HS-27A (cell line): ENCODE results near the gene NRCAM.
"Not testable (repeated sequence)": the region's sequence is repeated elsewhere in the genome, so short reads cannot be mapped to it uniquely, and the experiment has no call there.

Source experiments
- DNase-seq: peaks from one replicate; pipeline ENCODE4 v3.0.0-alpha.2; 2012; ENCODE audit warnings: low read depth, missing footprints

The NRCAM gene

DNA sequence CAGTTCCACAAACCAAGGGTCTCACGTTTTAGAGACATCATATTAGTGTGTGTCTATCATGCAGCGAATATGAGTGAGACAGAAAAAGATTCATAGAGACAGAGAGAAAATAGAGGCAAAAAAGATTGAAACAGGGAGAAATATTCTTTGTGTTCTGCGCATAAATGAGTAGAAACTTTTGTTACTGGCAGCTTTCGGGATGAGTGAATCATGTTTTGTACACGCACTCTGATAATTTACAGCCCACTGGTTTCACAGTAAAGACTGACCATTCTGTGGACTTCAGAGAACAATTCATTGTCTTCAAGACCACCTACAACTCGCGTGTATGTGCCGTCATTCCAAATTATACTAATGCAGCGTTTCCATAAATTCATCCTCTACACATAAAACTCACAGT lies 60.2 kb downstream of the NRCAM start:
- DNase-seq, result no peak

DNA sequence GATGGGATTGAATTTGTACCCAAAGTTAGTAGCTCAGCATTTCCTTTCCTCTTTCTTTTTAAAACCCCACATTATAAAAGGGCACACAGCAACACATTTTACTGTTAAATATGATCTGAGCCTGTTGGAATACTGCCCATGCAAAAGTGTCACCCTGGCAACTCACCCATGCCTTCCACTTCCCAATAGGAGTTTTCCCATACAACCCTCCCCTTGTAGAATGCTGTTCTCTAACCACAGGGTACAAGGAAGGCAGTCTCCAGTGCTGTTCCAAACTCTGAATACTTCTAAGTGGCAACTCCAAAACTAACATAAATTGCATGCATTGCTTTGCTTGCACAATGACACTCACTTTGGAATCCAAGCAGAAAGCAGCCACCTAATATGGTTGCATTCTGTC lies 60.8 kb downstream of the NRCAM start:
- DNase-seq, result no peak

DNA sequence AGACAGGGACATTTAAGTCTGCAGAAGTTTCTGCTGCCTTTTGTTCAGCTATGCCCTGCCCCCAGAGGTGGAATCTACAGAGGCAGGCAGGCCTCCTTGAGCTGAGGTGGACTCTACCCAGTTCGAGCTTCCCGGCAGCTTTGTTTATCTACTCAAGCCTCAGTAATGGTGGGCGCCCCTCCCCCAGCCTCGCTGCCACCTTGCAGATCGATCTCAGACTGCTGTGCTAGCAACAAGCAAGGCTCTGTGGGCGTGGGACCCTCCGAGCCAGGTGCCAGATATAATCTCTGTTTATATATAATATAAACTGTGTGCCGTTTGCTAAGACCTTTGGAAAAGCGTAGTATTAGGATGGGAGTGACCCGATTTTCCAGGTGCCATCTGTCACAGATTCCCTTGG lies 63.1 kb downstream of the NRCAM start:
- DNase-seq, result not testable (repeated sequence)

DNA sequence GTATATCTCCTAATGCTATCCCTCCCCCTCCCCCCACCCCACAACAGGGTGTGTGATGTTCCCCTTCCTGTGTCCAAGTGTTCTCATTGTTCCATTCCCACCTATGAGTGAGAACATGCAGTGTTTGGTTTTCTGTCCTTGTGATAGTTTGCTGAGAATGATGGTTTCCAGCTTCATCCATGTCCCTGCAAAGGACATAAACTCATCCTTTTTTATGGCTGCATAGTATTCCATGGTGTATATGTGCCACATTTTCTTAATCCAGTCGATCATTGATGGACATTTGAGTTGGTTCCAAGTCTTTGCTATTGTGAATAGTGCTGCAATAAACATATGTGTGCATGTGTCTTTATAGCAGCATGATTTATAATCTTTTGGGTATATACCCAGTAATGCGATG lies 68.5 kb downstream of the NRCAM start:
- DNase-seq, result not testable (repeated sequence)

DNA sequence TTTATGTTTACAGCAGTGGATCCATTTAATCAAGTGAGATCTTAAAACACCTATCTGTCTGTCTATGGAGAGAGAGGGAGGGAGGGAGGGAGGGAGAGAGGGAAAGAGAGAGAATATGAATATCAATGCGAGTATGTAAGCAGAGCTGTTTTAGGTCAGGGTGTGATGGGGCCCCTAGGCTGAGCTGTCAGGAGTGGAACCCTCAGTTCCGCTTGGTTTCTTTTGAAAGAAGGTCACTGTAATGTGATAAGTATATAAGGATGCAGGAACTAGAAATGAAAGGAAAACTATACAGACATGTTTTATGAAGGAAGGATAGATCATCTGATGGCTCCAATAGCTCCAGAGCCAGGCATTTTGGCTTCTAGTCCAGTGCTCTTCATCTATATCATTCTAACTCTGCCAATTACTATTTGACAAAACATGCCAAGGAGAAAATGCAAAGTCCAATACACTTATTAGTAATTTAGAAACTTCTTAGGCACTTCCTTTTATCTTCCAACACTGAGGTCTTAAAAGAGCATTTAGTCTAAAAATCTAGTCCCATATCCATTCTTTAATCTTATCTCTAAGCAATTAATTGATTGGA lies 70.3 kb downstream of the NRCAM start:
- DNase-seq, result no peak

DNA sequence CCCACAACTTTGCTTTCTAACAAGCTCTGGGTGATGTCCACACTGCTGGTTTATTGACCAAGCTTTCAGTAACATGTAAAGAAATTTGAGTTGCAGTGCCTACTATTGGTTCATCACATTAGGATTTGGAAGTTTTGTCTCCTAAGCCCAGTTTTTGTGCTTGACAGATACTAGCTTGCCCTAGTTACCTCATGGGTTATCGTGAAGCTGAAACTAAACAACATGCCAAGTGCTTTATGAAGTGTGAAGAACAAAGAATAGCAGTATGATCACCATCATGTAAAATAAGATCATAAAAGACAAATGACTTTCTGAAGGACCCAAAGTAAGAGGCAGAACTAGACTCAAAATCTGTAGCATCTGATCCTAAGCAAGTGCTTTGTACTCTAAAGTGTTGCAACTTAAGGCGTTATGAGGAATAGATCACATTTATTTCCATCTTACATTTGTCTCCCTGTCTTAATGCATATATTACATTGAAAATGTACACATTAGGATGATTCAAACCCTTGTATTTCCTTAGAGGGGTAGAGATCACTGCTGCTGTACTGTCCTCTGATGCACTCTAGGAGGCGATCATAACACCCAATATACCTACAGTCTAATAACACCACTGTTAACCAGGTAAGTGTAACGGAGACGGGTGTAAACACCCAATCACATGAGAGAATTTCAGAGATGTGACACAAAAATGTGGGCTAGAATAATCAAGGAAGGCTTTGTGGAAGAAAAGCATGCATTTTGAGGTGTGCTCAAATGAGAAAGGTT lies 71.3 kb downstream of the NRCAM start:
- DNase-seq, result no peak

- no peak for DNase-seq
Measured at GRCh38 chr7:108382932-108383331, 73.3 kb downstream of the NRCAM start.

DNA sequence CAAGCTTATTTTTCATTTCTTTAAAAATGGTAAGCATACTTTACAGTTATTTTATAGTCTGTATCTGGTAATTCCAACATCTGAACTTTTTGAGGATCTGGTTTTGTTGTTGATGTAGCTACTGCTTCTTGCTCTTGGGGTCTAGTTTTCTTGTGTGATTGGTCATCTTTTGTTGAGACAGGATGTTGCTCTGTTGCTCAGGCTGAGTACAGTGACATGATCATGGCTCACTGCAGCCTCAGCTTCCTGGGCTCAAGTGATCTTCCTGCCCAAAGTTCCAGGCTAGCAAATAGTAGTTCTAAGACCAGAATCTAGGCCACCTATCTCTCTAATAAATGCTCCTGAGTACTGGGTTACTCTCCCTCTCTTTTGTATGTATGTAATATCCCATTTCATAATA lies 75.7 kb downstream of the NRCAM start:
- no peak for DNase-seq

DNA sequence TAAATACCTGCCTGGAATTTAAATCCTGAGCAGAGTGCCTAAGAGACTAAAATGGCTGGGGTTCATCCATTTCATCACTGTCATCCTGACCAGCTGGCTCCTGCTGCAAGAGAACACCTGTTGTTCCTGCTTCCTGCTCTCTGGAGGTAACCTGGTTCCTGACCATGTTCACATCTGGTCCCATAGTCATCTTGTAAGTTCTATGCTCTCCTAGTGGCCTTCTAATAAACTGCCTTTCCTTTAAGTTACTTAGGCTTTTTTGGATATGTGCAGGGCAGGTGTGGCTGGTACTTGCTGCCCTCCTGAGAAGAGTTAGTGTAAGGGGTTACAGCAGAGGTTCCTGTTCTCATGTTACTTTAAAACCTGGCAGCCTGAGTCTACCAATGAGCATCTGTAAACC lies 80.0 kb downstream of the NRCAM start:
- no peak for DNase-seq

DNA sequence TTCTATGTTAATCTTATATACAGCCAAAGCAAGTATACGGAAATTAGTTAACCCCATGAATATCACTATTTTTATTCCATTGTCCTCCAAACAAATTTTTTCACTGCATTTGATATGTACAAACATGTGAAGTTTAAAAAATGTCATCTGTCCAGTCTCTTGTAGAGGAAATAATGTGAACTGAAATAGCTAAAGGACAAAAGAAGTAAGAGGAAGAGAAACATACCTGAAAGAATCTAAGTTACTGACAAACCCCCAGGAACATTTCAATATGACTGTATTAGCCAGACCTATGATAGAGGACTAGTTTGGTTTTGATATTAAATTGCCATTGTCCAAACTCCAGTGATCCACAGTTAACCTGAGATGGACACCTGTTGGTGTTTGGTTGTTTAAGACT lies 80.6 kb downstream of the NRCAM start:
- no peak for DNase-seq

GRCh38 chr7:108374899-108375298 lies 81.3 kb downstream of the NRCAM start:
- DNase-seq, result no peak

- no peak for DNase-seq
Measured at GRCh38 chr7:108372618-108373017, 83.6 kb downstream of the NRCAM start.

GRCh38 chr7:108370616-108371015 lies 85.6 kb downstream of the NRCAM start:
- DNase-seq, result no peak

- no peak for DNase-seq
Measured at GRCh38 chr7:108368466-108368865, 87.8 kb downstream of the NRCAM start.

DNA sequence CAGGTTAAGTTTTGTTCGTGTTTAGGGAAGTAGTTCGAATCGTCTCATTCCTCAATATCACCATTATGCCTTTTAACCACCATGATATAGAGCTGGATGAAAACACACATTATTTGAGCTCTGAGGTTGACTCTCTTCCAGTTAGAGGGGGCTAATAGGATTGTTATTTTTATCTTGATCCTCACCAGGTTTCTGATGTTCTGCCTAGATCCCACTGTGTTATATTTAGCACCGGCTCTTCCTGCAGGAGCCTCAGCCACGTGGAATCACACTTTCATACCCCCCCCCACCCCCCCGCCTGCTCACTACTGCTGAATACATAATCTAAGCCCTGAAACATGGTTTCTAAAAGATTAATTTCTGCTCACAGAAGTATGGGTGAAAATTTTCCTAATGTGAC lies 88.3 kb downstream of the NRCAM start:
- DNase-seq, result no peak

- DNase-seq, result no peak
Measured at GRCh38 chr7:108367314-108367713, 88.9 kb downstream of the NRCAM start.

GRCh38 chr7:108363659-108364058 lies 92.6 kb downstream of the NRCAM start:
- no peak for DNase-seq

DNA sequence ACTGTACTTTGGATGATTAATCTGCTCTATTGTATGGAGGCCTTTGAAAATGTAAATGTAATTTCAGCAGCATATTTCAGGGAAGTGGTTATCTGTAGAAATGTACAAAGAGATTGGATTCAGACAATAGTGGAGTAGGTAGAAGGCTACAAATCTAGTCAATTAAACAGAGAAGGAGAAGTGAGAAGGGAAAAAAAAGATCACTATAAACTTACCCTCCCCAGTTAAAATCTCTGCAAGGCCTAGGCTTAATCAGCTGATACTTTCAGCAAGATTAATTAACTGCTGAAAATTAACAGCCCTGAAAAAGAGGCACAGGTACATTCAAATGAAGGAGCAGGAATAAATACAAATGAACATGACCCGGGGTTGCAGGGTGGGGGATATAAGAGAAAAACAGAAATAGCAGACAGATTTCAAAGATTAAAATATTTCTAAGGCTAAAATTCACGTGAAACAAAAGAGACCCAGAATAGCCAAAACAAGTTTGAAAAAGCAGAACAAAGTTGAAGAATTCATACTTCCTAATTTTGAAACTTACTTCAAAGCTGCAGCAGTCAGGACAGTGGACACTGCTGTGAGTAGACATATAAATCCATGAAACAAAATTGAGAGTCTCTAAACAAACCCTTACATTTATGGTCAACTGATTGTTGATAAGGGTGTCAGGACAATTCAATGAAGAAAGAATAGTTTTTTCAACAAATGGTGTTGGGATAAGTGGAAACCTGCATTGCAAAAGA lies 96.0 kb downstream of the NRCAM start:
- no peak for DNase-seq

- DNase-seq, result no peak
Measured at GRCh38 chr7:108358553-108358952, 97.7 kb downstream of the NRCAM start.

- DNase-seq, result no peak
Measured at GRCh38 chr7:108351729-108352131, 104.5 kb downstream of the NRCAM start.

DNA sequence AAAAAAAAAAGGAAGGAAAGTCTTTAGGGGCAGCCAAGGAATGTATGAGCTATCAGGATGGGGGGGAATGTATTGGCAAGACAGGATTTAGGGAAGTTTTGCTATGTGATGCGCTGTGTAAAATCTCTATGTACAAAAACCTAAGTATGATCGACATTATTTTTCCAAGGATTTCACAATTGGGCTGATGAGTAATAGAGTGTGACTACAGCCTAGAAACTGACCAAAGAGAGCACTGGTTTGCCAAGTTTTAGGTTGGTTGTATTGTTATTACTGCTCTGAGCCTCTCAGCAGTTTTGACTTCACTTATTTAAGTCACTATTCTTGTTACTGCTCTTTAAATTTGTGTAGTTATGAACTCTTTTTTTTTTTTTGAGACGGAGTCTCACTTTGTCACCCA lies 107.3 kb downstream of the NRCAM start:
- DNase-seq, result no peak

- no peak for DNase-seq
Measured at GRCh38 chr7:108347616-108348015, 108.6 kb downstream of the NRCAM start.

- DNase-seq, result no peak
Measured at GRCh38 chr7:108345710-108346336, 110.4 kb downstream of the NRCAM start.
